SK-N-SH (cell line): ENCODE measurements around the gene HS6ST3. TPM values are rescaled to one million over a fixed set of nuclear protein-coding genes. Genes with fewer than 3 reads are reported as not detected.

Experiments
- CTCF ChIA-PET: fragments of 300-600, 350-600 bp; formaldehyde crosslinking; extraction: SDS; loops from one replicate; lab custom pipeline; 2021; lab: Yijun Ruan, JAX
- POLR2A ChIA-PET: fragments of 350-600 bp; sonication (Branson Sonifier 250); formaldehyde crosslinking; extraction: SDS; loops from one replicate; lab custom pipeline; 2020; ENCODE audit warnings: antibody characterized with exemption, inconsistent platforms; lab: Yijun Ruan, JAX
- DNase-seq: peaks from one replicate; pipeline ENCODE4 v3.0.0; 2012
- H2AFZ ChIP-seq: fragments of 200-600 bp; sonication (generic); 2 replicates; pipeline ENCODE4 v1.8.1; 2016; ENCODE audit warnings: antibody characterized with exemption, mild to moderate bottlenecking, low read depth
- H3F3A ChIP-seq: fragments of 200-600 bp; sonication (generic); replicated peaks from 2 replicates; pipeline ENCODE3; 2016; ENCODE audit warnings: antibody characterized with exemption, mild to moderate bottlenecking; ENCODE audit not compliant: insufficient read depth
- H3K27ac ChIP-seq, 2 experiments: fragments of 200-500 bp in 1 of 2; fragments of 200-600 bp in 1 of 2; sonication (Bioruptor generic) in 1 of 2; sonication (generic), shearing (Covaris generic) in 1 of 2; 2 replicates each; pipeline versions ENCODE4 v1.5.1 to v1.6.1; 2014 to 2016; ENCODE audit warnings: low read depth in 2 of 2, inconsistent platforms in 1 of 2, low read length in 1 of 2, mild to moderate bottlenecking in 1 of 2, mixed read lengths in 1 of 2
- H3K27me3 ChIP-seq: fragments of 200-600 bp; sonication (generic), shearing (Covaris generic); 2 replicates; pipeline ENCODE4 v1.6.1; 2016; ENCODE audit warnings: mixed run types; ENCODE audit not compliant: insufficient read depth
- H3K36me3 ChIP-seq, 2 experiments: fragments of 200-500 bp in 1 of 2; fragments of 200-600 bp in 1 of 2; sonication (Bioruptor generic) in 1 of 2; sonication (generic) in 1 of 2; replicated peaks in 1 of 2; 2 replicates each; pipeline versions ENCODE3 to v1.5.1; 2014 to 2016; ENCODE audit warnings: low read length in 1 of 2, mild to moderate bottlenecking in 1 of 2; ENCODE audit not compliant: insufficient read depth in 2 of 2, control insufficient read depth in 1 of 2
- H3K4me1 ChIP-seq, 2 experiments: fragments of 200-500 bp in 1 of 2; fragments of 200-600 bp in 1 of 2; sonication (Bioruptor generic) in 1 of 2; sonication (generic), shearing (Covaris generic) in 1 of 2; 2 replicates each; pipeline versions ENCODE4 v1.5.1 to v1.6.1; 2014 to 2016; ENCODE audit warnings: low read depth in 1 of 2, low read length in 1 of 2, mixed run types in 1 of 2; ENCODE audit not compliant: insufficient read depth in 2 of 2, control insufficient read depth in 1 of 2
- H3K4me2 ChIP-seq: fragments of 200-600 bp; sonication (generic), shearing (Covaris generic); 2 replicates; pipeline ENCODE4 v1.6.1; 2017; ENCODE audit warnings: mixed run types
- H3K4me3 ChIP-seq, 2 experiments: fragments of 200-500 bp in 1 of 2; fragments of 200-600 bp in 1 of 2; sonication (Bioruptor generic) in 1 of 2; sonication (generic), shearing (Covaris generic) in 1 of 2; 2 replicates each; pipeline versions ENCODE4 v1.5.1 to v1.8.1; 2014 to 2016; ENCODE audit warnings: low read depth in 2 of 2, inconsistent platforms in 1 of 2, low read length in 1 of 2, mild to moderate bottlenecking in 1 of 2, mixed read lengths in 1 of 2, moderate library complexity in 1 of 2
- H3K79me2 ChIP-seq: fragments of 200-600 bp; sonication (generic); 2 replicates; pipeline ENCODE4 v1.8.1; 2017; ENCODE audit warnings: mild to moderate bottlenecking; ENCODE audit not compliant: insufficient read depth
- H3K9ac ChIP-seq: fragments of 200-600 bp; sonication (generic); 2 replicates; pipeline ENCODE4 v1.6.1; 2017; ENCODE audit warnings: mixed run types
- H3K9me2 ChIP-seq: fragments of 200-600 bp; sonication (generic); 2 replicates; pipeline ENCODE4 v1.6.1; 2017; ENCODE audit warnings: mixed run types
- H3K9me3 ChIP-seq: fragments of 200-600 bp; sonication (generic); 2 replicates; pipeline ENCODE4 v1.6.1; 2017; ENCODE audit warnings: mixed run types, mild to moderate bottlenecking, moderate library complexity
- H4K20me1 ChIP-seq: fragments of 200-600 bp; sonication (generic); 2 replicates; pipeline ENCODE4 v1.6.1; 2017; ENCODE audit warnings: mild to moderate bottlenecking, mixed run types; ENCODE audit not compliant: insufficient read depth
- CTCF ChIP-seq: fragments of 200-600 bp; sonication (generic); IDR thresholded peaks from 2 replicates; pipeline ENCODE4 v1.6.1; 2017; ENCODE audit warnings: antibody characterized with exemption, mild to moderate bottlenecking, moderate library complexity
- EZH2phosphoT487 ChIP-seq: fragments of 200-600 bp; sonication (generic); IDR thresholded peaks from 2 replicates; pipeline ENCODE4 v1.6.1; 2017; ENCODE audit warnings: low read depth, mixed run types, mild to moderate bottlenecking, antibody characterized with exemption, moderate library complexity, borderline replicate concordance
- FOSL2 ChIP-seq: IDR thresholded peaks from 2 replicates; pipeline ENCODE4 v1.4.0; 2012; ENCODE audit warnings: low read depth, mild to moderate bottlenecking, moderate library complexity, borderline replicate concordance
- FOXJ3 ChIP-seq: sonication (generic); formaldehyde crosslinking; IDR thresholded peaks from 2 replicates; pipeline ENCODE4 v1.5.1; 2020; ENCODE audit warnings: mild to moderate bottlenecking, missing genetic modification reagents
- GABPA ChIP-seq: IDR thresholded peaks from 2 replicates; pipeline ENCODE4 v1.4.0; 2012; ENCODE audit warnings: low read depth, mild to moderate bottlenecking
- JUND ChIP-seq: IDR thresholded peaks from 2 replicates; pipeline ENCODE4 v1.4.0; 2012
- MAX ChIP-seq: IDR thresholded peaks from 2 replicates; pipeline ENCODE4 v1.4.0; 2012; ENCODE audit warnings: low read depth
- MEF2A ChIP-seq: IDR thresholded peaks from 2 replicates; pipeline ENCODE4 v1.4.0; 2012; ENCODE audit warnings: low read depth, borderline replicate concordance
- MXI1 ChIP-seq: IDR thresholded peaks from 2 replicates; pipeline ENCODE4 v1.6.1; 2012; ENCODE audit warnings: mild to moderate bottlenecking, low read depth, low read length, improper control_type of control experiment
- PBX3 ChIP-seq: IDR thresholded peaks from 2 replicates; pipeline ENCODE4; 2012
- RCOR1 ChIP-seq: fragments of 150-350 bp; IDR thresholded peaks from 2 replicates; pipeline ENCODE4 v1.6.1; 2017; ENCODE audit warnings: antibody characterized with exemption, low read length
- REST ChIP-seq: IDR thresholded peaks from 2 replicates; pipeline ENCODE4 v1.6.1; 2012; ENCODE audit warnings: mild to moderate bottlenecking, low read depth, low read length, moderate library complexity
- RFX5 ChIP-seq: IDR thresholded peaks from 2 replicates; pipeline ENCODE4 v1.6.1; 2012; ENCODE audit warnings: mild to moderate bottlenecking, improper control_type of control experiment, low read length
- RXRA ChIP-seq: IDR thresholded peaks from 2 replicates; pipeline ENCODE4 v1.4.0; 2012; ENCODE audit warnings: low read depth, mild to moderate bottlenecking, borderline replicate concordance
- SMC3 ChIP-seq: IDR thresholded peaks from 2 replicates; pipeline ENCODE4 v1.6.1; 2012; ENCODE audit warnings: low read depth, low read length, improper control_type of control experiment
- TAF1 ChIP-seq: IDR thresholded peaks from 2 replicates; pipeline ENCODE4 v1.6.1; 2012; ENCODE audit warnings: low read depth, mild to moderate bottlenecking, low read length, moderate library complexity, borderline replicate concordance
- USF1 ChIP-seq: IDR thresholded peaks from 2 replicates; pipeline ENCODE4 v1.4.0; 2012; ENCODE audit warnings: low read depth, borderline replicate concordance
- USF2 ChIP-seq: fragments of 150-350 bp; IDR thresholded peaks from 2 replicates; pipeline ENCODE4 v1.6.1; 2017; ENCODE audit warnings: antibody characterized with exemption, low read length, low read depth, borderline replicate concordance
- YY1 ChIP-seq: IDR thresholded peaks from 2 replicates; pipeline ENCODE4 v1.4.0; 2012; ENCODE audit warnings: low read depth, mild to moderate bottlenecking
- WGBS: methylation state at CpG from one replicate; pipeline ENCODE4 v1.1.6; 2017; ENCODE audit warnings: low lambda C conversion rate; 5-methylcytosine and 5-hydroxymethylcytosine counted together
- polyA plus RNA-seq, 3 experiments: library from polyadenylated mRNA; depleted of rRNA; stranded (reverse); fragments of >200 nt; gene quantifications; 2 replicates each; pipeline ENCODE4 v1.2.3, GENCODE V29; 2012

HS6ST3 gene
- polyA plus RNA-seq, 1 of the 3 experiments (the other 2 are of a cell fraction), result under 0.01 TPM

- H3K9me3 ChIP-seq, result no peaks in the 10 kb centered on the region
- no peak overlapping the region for H3K4me2 ChIP-seq
- no peaks in the 10 kb centered on the region for H4K20me1 ChIP-seq
- H3K4me3 ChIP-seq, result no peak overlapping the region
- peaks cover 0 to 5% of the 10 kb centered on the region in 2 experiments; a peak in 2 of 4 replicates for H3K4me1 ChIP-seq
- DNase-seq, result no peak
- no peak overlapping the region for H3K9ac ChIP-seq
- H3K36me3 ChIP-seq, result no peaks in the 10 kb centered on the region
- no peak overlapping the region for H3K27ac ChIP-seq
- H3K9me2 ChIP-seq, result no peaks in the 10 kb centered on the region
- H2AFZ ChIP-seq, result no peak overlapping the region
- TF ChIP-seq MAX (no peak), SMC3 (no peak), RCOR1 (no peak), MXI1 (no peak), JUND (no peak), GABPA (no peak), REST (no peak), RFX5 (no peak), USF2 (no peak)
- TF ChIP-seq, all 33 proteins: peak for 0
- Histone ChIP-seq H3F3A (no peaks in the 10 kb centered on the region), H3K27me3 (no peaks in the 10 kb centered on the region), H3K79me2 (no peaks in the 10 kb centered on the region)
- WGBS, result 61% methylated on average over 3 of the region's 3 CpGs
- CTCF ChIA-PET, result interaction anchor here (1.6 kb wide), 1 partner anchor 11 kb away, joined by 3 read pairs; no protein-coding TSS in a partner anchor
- POLR2A ChIA-PET, result no interaction called here
Observed at GRCh38 chr13:96342286-96342685, 252.4 kb downstream of the HS6ST3 start.

- Histone ChIP-seq H2AFZ (no peak overlapping the region), H3K79me2 (no peaks in the 10 kb centered on the region), H3K36me3 (no peaks in the 10 kb centered on the region), H3K9me2 (no peaks in the 10 kb centered on the region), H3F3A (no peaks in the 10 kb centered on the region), H3K9me3 (no peaks in the 10 kb centered on the region), H3K27ac (no peak overlapping the region), H4K20me1 (no peaks in the 10 kb centered on the region), H3K4me2 (no peak overlapping the region), H3K4me1 (peaks cover 0 to 5% of the 10 kb centered on the region in 2 experiments; a peak in 2 of 4 replicates), H3K27me3 (no peaks in the 10 kb centered on the region), H3K9ac (no peak overlapping the region), H3K4me3 (no peak overlapping the region)
- WGBS, result 38% methylated on average over 4 of the region's 4 CpGs
- no peak for DNase-seq
- POLR2A ChIA-PET, result no interaction called here
- CTCF ChIA-PET, result interaction anchor here (0.7 to 1.6 kb wide), 2 partner anchors 8 to 10 kb away, joined by 3 read pairs; no protein-coding TSS in a partner anchor
- TF ChIP-seq USF1, result no peak
- TF ChIP-seq RFX5, result no peak
- no peak for TF ChIP-seq EZH2phosphoT487
- TF ChIP-seq PBX3, result no peak
- no peak for TF ChIP-seq CTCF
- TF ChIP-seq RXRA, result no peak
- no peak for TF ChIP-seq FOXJ3
- TF ChIP-seq MEF2A, result no peak
- no peak for TF ChIP-seq FOSL2
- TF ChIP-seq YY1, result no peak
- no peak for TF ChIP-seq TAF1
- TF ChIP-seq RCOR1, result no peak
Observed at GRCh38 chr13:96342852-96343465, 253.1 kb downstream of the HS6ST3 start.
